Measurements from ENCODE around the gene CTTN.

GRCh38 chr11:70360211-70360610, 38.1 kb upstream of the CTTN start:
- TF ChIP-seq, protein P1, sequence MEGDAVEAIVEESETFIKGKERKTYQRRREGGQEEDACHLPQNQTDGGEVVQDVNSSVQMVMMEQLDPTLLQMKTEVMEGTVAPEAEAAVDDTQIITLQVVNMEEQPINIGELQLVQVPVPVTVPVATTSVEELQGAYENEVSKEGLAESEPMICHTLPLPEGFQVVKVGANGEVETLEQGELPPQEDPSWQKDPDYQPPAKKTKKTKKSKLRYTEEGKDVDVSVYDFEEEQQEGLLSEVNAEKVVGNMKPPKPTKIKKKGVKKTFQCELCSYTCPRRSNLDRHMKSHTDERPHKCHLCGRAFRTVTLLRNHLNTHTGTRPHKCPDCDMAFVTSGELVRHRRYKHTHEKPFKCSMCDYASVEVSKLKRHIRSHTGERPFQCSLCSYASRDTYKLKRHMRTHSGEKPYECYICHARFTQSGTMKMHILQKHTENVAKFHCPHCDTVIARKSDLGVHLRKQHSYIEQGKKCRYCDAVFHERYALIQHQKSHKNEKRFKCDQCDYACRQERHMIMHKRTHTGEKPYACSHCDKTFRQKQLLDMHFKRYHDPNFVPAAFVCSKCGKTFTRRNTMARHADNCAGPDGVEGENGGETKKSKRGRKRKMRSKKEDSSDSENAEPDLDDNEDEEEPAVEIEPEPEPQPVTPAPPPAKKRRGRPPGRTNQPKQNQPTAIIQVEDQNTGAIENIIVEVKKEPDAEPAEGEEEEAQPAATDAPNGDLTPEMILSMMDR (IDR thresholded peaks at IDR 0.05) = no peak
- no peak for TF ChIP-seq POLR2A (IDR thresholded peaks at IDR 0.05)

All from testis (tissue), 2 donors.